ENCODE data around the gene TBX6. TPM values are rescaled to one million over a fixed set of nuclear protein-coding genes. Genes with fewer than 3 reads are reported as not detected.

Gene TBX6
- total RNA-seq, 1 experiment from 2014 or later = 1.4 TPM

DNA sequence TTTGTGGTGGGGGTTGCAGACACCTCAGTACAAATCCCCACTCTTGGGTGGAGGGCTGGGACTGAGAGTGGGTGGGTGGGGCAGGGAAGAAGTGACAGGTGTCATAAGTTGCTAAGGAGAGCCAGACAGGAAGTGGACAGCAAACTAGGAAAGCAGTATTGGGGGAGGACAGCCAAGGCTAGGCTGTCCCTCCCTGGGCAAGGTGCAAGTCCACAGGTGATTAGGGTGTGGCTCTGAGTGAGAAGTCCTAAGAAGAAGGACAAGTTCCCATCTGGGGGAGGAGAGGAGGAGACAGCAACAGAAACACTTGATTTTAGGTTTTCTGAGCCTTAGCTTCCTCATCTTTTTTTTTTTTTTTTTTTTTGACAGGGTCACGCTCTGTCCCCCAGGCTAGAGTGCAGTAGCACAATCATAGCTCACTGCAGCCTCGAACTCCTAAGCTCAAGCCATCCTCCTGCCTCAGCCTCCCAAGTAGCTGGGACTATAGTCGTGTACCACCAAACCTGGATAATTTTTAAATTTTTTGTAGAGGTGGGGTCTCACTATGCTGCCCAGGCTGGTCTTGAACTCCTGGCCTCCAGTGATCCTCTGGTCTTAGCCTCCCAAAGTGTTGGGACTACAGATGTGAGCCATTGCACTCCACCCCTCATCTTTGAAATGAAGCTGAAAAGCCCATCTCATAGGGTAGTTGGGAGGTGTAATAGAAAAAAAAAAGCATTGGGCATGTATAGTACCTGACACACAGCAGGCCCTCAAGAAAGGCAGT is 28.8 kb upstream of the TBX6 start:
- Histone ChIP-seq H3K4me2 (ENCODE audit: low read length) (no peak overlapping the region), H3K27ac (ENCODE audit: low read depth, low read length) (no peak overlapping the region), H4K20me1 (ENCODE audit: insufficient read depth) (no peaks in the 10 kb centered on the region), H3K9me2 (ENCODE audit: insufficient read depth) (no peaks in the 10 kb centered on the region), H3K9me3 (ENCODE audit: control insufficient read depth in 1 of 2, insufficient read depth in 1 of 2, low read depth in 1 of 2, low read length in 2 of 2) (no peaks in the 10 kb centered on the region), H3K27me3 (ENCODE audit: insufficient read depth, low read length) (no peaks in the 10 kb centered on the region), H3K79me2 (ENCODE audit: insufficient read depth, low read length) (no peaks in the 10 kb centered on the region), H3K36me3 (ENCODE audit: control insufficient read depth in 1 of 2, insufficient read depth in 2 of 2, low read length in 2 of 2) (no peaks in the 10 kb centered on the region; a peak in 1 of 4 replicates), H3K4me1 (ENCODE audit: control insufficient read depth in 1 of 2, insufficient read depth in 2 of 2, low read length in 2 of 2) (peaks cover 10 to 21% of the 10 kb centered on the region in 2 experiments), H2AFZ (ENCODE audit: low read depth, low read length, poor library complexity, severe bottlenecking) (no peak overlapping the region), H3K4me3 (replicated peaks in 1 of 2; ENCODE audit: low read depth in 1 of 2, low read length in 2 of 2) (no peak overlapping the region), H3K9ac (ENCODE audit: low read length) (no peak overlapping the region)
- intact Hi-C loops (cut with micrococcal nuclease) = no loop called here
- ChIA-PET CTCF (interaction anchor here (1.1 kb wide), 1 partner anchor 9 kb away, joined by 3 read pairs; no protein-coding TSS in a partner anchor), POLR2A (interaction anchor here (0.7 kb wide), 1 partner anchor 1022 kb away, joined by 3 read pairs; no protein-coding TSS in a partner anchor), RAD21 (ENCODE audit: low non-redundant PET in 1 of 2, low total read pairs in 2 of 2, uncharacterized antibody in 2 of 2, unreplicated experiment in 2 of 2) (no interaction called here)
- no TSS peak for BruUV-seq (replicated peaks)
- no peak for ATAC-seq
- TF ChIP-seq RAD21 (IDR thresholded peaks at IDR 0.05; ENCODE audit: low read depth) (no peak), YY1 (IDR thresholded peaks at IDR 0.05; ENCODE audit: extremely low read depth, insufficient replicate concordance, low read depth, low read length) (no peak), POLR2AphosphoS5 (IDR thresholded peaks at IDR 0.05; ENCODE audit: low read depth, low read length) (no peak)
- TF ChIP-seq, protein P1, sequence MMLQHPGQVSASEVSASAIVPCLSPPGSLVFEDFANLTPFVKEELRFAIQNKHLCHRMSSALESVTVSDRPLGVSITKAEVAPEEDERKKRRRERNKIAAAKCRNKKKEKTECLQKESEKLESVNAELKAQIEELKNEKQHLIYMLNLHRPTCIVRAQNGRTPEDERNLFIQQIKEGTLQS (IDR thresholded peaks at IDR 0.05) = no peak
- DNase-seq (ENCODE audit: low read depth, low spot score) = no peak

DNA sequence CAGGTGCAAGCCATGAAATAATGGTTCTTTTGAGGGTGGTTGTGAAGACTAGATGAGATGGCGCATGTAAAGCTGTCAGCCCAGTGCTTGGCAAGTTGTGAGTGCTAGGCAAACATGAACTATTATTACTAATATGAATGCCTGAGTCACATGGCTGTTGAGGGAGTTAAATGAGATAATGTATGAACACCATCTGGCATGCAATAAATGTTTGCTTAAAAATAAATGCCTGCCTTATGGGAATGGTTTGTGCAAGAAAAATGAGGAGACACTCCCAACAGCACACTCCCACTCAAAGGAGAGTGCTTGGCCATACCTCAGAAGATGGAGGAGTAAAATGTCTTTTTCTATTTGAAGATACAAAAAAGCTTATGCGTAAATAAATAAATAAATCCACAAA is 27.7 kb upstream of the TBX6 start:
- TF ChIP-seq TCF7L2 (IDR thresholded peaks at IDR 0.05; ENCODE audit: borderline replicate concordance, extremely low read depth, insufficient read depth, insufficient read length) (no peak), SIN3A (IDR thresholded peaks at IDR 0.05; ENCODE audit: low read depth) (no peak), JUND (IDR thresholded peaks at IDR 0.05) (no peak), ZNF274 (IDR thresholded peaks at IDR 0.05; ENCODE audit: low read depth, low read length) (no peak), ZFX (IDR thresholded peaks at IDR 0.05) (no peak), ELF1 (IDR thresholded peaks at IDR 0.05; ENCODE audit: borderline replicate concordance, low read depth) (no peak), EZH2phosphoT487 (IDR thresholded peaks at IDR 0.05; ENCODE audit: borderline replicate concordance) (no peak), EZH2 (IDR thresholded peaks at IDR 0.05) (no peak), YY1 (IDR thresholded peaks at IDR 0.05; ENCODE audit: extremely low read depth, insufficient replicate concordance, low read depth, low read length) (no peak)
- TF ChIP-seq, protein P1 (IDR thresholded peaks at IDR 0.05) = no peak
- TF ChIP-seq, protein P2, sequence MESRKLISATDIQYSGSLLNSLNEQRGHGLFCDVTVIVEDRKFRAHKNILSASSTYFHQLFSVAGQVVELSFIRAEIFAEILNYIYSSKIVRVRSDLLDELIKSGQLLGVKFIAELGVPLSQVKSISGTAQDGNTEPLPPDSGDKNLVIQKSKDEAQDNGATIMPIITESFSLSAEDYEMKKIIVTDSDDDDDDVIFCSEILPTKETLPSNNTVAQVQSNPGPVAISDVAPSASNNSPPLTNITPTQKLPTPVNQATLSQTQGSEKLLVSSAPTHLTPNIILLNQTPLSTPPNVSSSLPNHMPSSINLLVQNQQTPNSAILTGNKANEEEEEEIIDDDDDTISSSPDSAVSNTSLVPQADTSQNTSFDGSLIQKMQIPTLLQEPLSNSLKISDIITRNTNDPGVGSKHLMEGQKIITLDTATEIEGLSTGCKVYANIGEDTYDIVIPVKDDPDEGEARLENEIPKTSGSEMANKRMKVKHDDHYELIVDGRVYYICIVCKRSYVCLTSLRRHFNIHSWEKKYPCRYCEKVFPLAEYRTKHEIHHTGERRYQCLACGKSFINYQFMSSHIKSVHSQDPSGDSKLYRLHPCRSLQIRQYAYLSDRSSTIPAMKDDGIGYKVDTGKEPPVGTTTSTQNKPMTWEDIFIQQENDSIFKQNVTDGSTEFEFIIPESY (IDR thresholded peaks at IDR 0.05; ENCODE audit: extremely low read depth, insufficient replicate concordance, low read length) = no peak
- ChIA-PET RAD21 (ENCODE audit: low non-redundant PET in 1 of 2, low total read pairs in 2 of 2, uncharacterized antibody in 2 of 2, unreplicated experiment in 2 of 2) (no interaction called here), CTCF (no interaction called here), POLR2A (no interaction called here)
- H3K4me1 ChIP-seq (ENCODE audit: control insufficient read depth in 1 of 2, insufficient read depth in 2 of 2, low read length in 2 of 2) = peaks cover 15 to 28% of the 10 kb centered on the region in 2 experiments
- DNase-seq (ENCODE audit: low read depth, low spot score) (no peak), ATAC-seq (no peak)
- no peak overlapping the region for H3K4me2 ChIP-seq (ENCODE audit: low read length)
- H3K27ac ChIP-seq (ENCODE audit: low read depth, low read length) = no peak overlapping the region
- no peaks in the 10 kb centered on the region for H3K9me3 ChIP-seq (ENCODE audit: control insufficient read depth in 1 of 2, insufficient read depth in 1 of 2, low read depth in 1 of 2, low read length in 2 of 2)
- H4K20me1 ChIP-seq (ENCODE audit: insufficient read depth) = no peaks in the 10 kb centered on the region
- no peak overlapping the region for H3K4me3 ChIP-seq (replicated peaks in 1 of 2; ENCODE audit: low read depth in 1 of 2, low read length in 2 of 2)
- intact Hi-C loops (cut with micrococcal nuclease) = no loop called here
- BruUV-seq (replicated peaks) = TSS peak; percentile 22
- no peak overlapping the region for H3K9ac ChIP-seq (ENCODE audit: low read length)
- H3K27me3 ChIP-seq (ENCODE audit: insufficient read depth, low read length) = no peaks in the 10 kb centered on the region
- no peaks in the 10 kb centered on the region for H3K79me2 ChIP-seq (ENCODE audit: insufficient read depth, low read length)
- H3K9me2 ChIP-seq (ENCODE audit: insufficient read depth) = no peaks in the 10 kb centered on the region
- no peak overlapping the region for H2AFZ ChIP-seq (ENCODE audit: low read depth, low read length, poor library complexity, severe bottlenecking)
- H3K36me3 ChIP-seq (ENCODE audit: control insufficient read depth in 1 of 2, insufficient read depth in 2 of 2, low read length in 2 of 2) = no peaks in the 10 kb centered on the region; a peak in 1 of 4 replicates

Data from HCT116 (cell line).